Colonic mucosa (tissue), 4 donors: ENCODE measurements around the gene C2orf68. TPM values are rescaled to one million over a fixed set of nuclear protein-coding genes. Genes with fewer than 3 reads are reported as not detected.

Experiments
- DNase-seq: peaks from one replicate; pipeline ENCODE4 v3.0.0-alpha.2; 2020
- H3K27ac ChIP-seq: fragments of 200-600 bp; one replicate; pipeline ENCODE4 v1.8.0; 2021
- H3K27me3 ChIP-seq: fragments of 200-600 bp; one replicate; pipeline ENCODE4 v1.8.0; 2021
- H3K36me3 ChIP-seq: fragments of 200-600 bp; one replicate; pipeline ENCODE4 v1.8.0; 2021
- H3K4me1 ChIP-seq: fragments of 200-600 bp; one replicate; pipeline ENCODE4 v1.8.0; 2021; ENCODE audit warnings: mild to moderate bottlenecking
- H3K4me3 ChIP-seq: fragments of 200-600 bp; one replicate; pipeline ENCODE4 v1.8.0; 2021
- H3K9ac ChIP-seq, 2 donors: one replicate each; pipeline ENCODE4 v1.7.0; 2013; ENCODE audit warnings: control low read depth in 2 of 2, low read depth in 2 of 2, low read length in 2 of 2
- H3K9me3 ChIP-seq: fragments of 200-600 bp; one replicate; pipeline ENCODE4 v1.8.0; 2021
- intact Hi-C: fragments of 100-400 bp; cut with DNase I; formaldehyde crosslinking; loops from one replicate; pipeline ENCODE4 v1.14.1; 2022
- total RNA-seq, 2 donors: library from RNA; stranded (reverse); fragmentation: NEBNext Ultra II Directional in 1 of 2; extraction: Animal tissue kit (Norgen Biotek cat#: 25700) in 1 of 2; gene quantifications; one replicate each; pipeline ENCODE4 v1.2.1, GENCODE V29; 2021
- TF ChIP-seq, protein P1 (sequence below): fragments of 200-600 bp; IDR thresholded peaks from one replicate; pipeline ENCODE4 v1.8.0; 2022; ENCODE audit warnings: antibody characterized with exemption, mild to moderate bottlenecking
- donor health status: healthy.
- donor health status: DM: no; HTN: no; CAD: no.
- donor health status: DM: no; HTN: no; CAD: no.

Gene C2orf68
- total RNA-seq, 2 donors from 2014 or later = 36.8 to 40.5 TPM

DNA sequence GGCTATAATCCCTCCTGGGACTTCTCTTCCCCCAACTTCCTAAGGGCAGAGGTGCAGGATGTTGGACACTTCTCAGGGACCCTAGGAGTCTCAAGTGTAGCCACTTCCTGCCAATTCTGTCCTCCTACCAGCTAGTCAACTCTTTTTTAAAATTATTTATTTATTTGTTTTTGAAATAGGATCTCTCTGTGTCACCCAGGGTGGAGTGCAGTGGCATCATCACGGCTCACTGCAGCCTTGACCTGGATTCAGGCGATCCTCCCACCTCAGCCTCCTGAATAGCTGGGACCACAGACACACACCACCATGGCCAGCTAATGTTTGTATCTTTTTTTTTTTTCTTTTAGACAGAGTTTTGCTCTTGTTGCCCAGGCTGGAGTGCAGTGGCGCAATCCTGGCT is 44.6 kb upstream of the C2orf68 start:
- no peak overlapping the region for H3K27ac ChIP-seq
- H3K4me3 ChIP-seq = no peak overlapping the region
- no peaks in the 10 kb centered on the region for H3K4me1 ChIP-seq
- no peaks in the 10 kb centered on the region for H3K36me3 ChIP-seq
- DNase-seq = no peak
- no peak overlapping the region for H3K9ac ChIP-seq
- H3K27me3 ChIP-seq = no peaks in the 10 kb centered on the region
- H3K9me3 ChIP-seq = no peaks in the 10 kb centered on the region
- intact Hi-C loops = no loop called here
- TF ChIP-seq, protein P1, sequence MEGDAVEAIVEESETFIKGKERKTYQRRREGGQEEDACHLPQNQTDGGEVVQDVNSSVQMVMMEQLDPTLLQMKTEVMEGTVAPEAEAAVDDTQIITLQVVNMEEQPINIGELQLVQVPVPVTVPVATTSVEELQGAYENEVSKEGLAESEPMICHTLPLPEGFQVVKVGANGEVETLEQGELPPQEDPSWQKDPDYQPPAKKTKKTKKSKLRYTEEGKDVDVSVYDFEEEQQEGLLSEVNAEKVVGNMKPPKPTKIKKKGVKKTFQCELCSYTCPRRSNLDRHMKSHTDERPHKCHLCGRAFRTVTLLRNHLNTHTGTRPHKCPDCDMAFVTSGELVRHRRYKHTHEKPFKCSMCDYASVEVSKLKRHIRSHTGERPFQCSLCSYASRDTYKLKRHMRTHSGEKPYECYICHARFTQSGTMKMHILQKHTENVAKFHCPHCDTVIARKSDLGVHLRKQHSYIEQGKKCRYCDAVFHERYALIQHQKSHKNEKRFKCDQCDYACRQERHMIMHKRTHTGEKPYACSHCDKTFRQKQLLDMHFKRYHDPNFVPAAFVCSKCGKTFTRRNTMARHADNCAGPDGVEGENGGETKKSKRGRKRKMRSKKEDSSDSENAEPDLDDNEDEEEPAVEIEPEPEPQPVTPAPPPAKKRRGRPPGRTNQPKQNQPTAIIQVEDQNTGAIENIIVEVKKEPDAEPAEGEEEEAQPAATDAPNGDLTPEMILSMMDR = no peak

DNA sequence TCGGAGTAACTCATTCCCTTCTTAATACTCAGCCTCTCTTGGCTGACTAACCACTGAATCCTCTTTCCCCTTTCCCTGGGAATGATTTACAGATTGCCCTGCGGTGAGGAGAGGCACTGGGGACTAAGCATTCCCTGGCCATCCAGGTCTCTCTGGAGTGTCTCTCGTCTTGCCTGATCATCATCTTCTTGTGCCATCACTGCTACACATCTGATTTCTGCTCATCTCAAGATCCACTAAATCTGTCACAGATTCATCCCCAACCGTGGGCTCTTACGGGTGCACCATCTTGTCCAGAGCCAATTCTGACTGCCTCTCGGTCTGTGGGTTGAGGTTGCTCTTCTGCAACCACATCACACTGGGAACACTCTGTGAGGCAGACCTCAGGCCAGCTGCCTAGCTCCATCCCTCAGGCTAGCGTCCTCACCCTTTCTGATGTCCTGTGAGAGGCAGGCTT is 44.1 kb upstream of the C2orf68 start:
- Histone ChIP-seq H3K27ac (no peak overlapping the region), H3K27me3 (no peaks in the 10 kb centered on the region), H3K36me3 (no peaks in the 10 kb centered on the region), H3K9ac (no peak overlapping the region), H3K4me1 (no peaks in the 10 kb centered on the region), H3K4me3 (no peak overlapping the region), H3K9me3 (no peaks in the 10 kb centered on the region)
- intact Hi-C loops = no loop called here
- no peak for DNase-seq
- TF ChIP-seq, protein P1 = no peak

DNA sequence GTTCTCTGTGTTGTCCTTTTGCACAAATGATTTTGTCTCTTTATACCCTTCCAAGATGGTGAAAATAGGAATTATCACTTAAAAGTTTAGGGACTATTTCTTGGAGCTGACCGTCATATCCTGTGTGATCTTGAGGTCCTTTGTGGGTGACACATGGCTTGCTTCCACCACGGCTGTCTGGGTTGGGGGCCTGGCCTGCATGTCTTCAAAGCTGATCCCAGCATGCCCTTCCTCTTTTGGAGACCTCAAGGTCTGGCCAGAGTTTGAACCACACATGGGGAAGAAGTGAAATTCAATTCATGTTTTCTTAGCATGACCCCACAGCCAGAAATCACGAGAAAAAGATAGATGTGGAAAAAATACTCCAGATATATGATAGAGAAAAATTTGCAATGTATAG is 42.1 kb upstream of the C2orf68 start:
- DNase-seq = no peak
- TF ChIP-seq, protein P1 = no peak
- intact Hi-C loops = no loop called here
- Histone ChIP-seq H3K4me1 (no peaks in the 10 kb centered on the region), H3K36me3 (peaks cover 11% of the 10 kb centered on the region), H3K9me3 (no peaks in the 10 kb centered on the region), H3K27ac (no peak overlapping the region), H3K4me3 (no peak overlapping the region), H3K9ac (no peak overlapping the region), H3K27me3 (no peaks in the 10 kb centered on the region)

DNA sequence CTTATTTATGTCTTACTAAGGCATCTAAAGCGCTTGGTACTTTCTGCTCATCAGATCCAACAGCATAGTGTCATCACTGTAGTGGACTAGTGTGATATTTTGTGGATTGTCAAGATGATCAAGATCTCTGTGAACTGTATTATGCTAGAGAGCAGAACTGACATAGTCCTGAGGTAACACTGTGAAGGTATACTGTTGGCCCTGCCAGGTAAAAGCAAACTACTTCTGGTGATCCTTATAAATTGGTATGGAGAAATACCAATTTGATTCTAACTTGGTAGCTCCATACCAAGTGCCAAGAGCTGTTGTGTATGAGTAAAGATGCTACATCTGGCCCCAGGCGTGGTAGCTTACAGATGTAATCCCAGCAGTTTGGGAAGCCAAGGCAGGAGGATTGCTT is 40.2 kb upstream of the C2orf68 start:
- no peak for DNase-seq
- Histone ChIP-seq H3K36me3 (peaks cover 19% of the 10 kb centered on the region), H3K27me3 (no peaks in the 10 kb centered on the region), H3K4me3 (no peak overlapping the region), H3K4me1 (no peaks in the 10 kb centered on the region), H3K27ac (no peak overlapping the region), H3K9ac (no peak overlapping the region), H3K9me3 (no peaks in the 10 kb centered on the region)
- TF ChIP-seq, protein P1 = no peak
- intact Hi-C loops = no loop called here

DNA sequence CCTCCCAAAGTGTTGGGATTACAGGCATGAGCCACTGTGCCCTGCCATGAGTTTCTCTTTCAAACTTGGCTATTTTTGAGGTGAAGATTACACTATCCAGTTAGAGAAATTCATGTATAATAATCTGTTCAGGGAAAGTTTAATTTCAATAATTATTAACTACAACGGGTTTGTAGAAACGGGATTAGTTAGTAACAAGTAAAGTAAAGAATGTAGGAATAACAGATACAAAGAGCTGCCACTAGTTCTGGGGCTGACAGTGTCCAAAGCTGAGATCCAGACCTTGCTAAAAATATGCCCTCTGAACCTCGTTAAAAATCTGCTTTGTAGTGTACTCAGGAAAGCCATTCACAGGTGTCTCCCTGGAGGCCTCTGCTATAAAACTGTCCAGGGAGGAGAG is 39.2 kb upstream of the C2orf68 start:
- TF ChIP-seq, protein P1 = no peak
- Histone ChIP-seq H3K9me3 (no peaks in the 10 kb centered on the region), H3K4me3 (no peak overlapping the region), H3K27me3 (no peaks in the 10 kb centered on the region), H3K9ac (no peak overlapping the region), H3K4me1 (no peaks in the 10 kb centered on the region), H3K27ac (no peak overlapping the region), H3K36me3 (peaks cover 22% of the 10 kb centered on the region)
- no peak for DNase-seq
- intact Hi-C loops = no loop called here

DNA sequence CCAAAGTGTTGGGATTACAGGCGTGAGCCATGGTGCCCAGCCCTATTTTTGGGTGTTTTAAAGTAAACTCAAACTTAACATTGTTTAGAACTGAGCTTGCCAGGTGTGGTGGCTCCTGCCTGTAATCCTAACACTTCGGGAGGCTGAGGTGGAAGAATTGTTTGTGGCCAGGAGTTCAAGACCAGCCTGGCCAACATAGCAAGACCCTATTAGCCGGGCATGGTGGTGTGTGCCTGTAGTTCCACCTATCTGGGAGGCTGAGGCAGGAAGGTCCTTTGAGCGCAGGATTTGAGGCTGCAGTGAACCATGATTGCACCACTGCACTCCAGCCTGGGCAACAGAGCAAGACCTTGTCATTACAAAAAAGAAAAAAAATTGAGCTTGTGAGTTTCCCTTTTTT is 38.6 kb upstream of the C2orf68 start:
- no peaks in the 10 kb centered on the region for H3K4me1 ChIP-seq
- no peak for DNase-seq
- intact Hi-C loops = no loop called here
- no peaks in the 10 kb centered on the region for H3K27me3 ChIP-seq
- no peaks in the 10 kb centered on the region for H3K9me3 ChIP-seq
- no peak overlapping the region for H3K27ac ChIP-seq
- no peak overlapping the region for H3K4me3 ChIP-seq
- H3K9ac ChIP-seq = no peak overlapping the region
- peaks cover 27% of the 10 kb centered on the region for H3K36me3 ChIP-seq
- TF ChIP-seq, protein P1 = no peak
